HepG2 (cell line): ENCODE data around the gene RGP1. TPM values are rescaled to one million over a fixed set of nuclear protein-coding genes. Genes with fewer than 3 reads are reported as not detected.

Experiments used
- ATAC-seq: fragments of 200-7000 bp; cut with Tn5 transposase; 3 replicates; pipeline ENCODE4 v1.9.1; 2020; ENCODE audit warnings: mild to moderate bottlenecking, moderate library complexity
- BruUV-seq: library from RNA; stranded (reverse); fragments of 400-500 nt; replicated peaks from 2 replicates; lab custom pipeline; 2021; lab: Mats Ljungman, UMichigan
- CTCF ChIA-PET: fragments of 300-600 bp; formaldehyde crosslinking; extraction: SDS; loops from one replicate; lab custom pipeline; 2021; ENCODE audit warnings: low total read pairs, inconsistent platforms, low intra/inter-chr PET ratio; lab: Yijun Ruan, JAX
- POLR2A ChIA-PET: fragments of 350-600 bp; sonication (Branson Sonifier 250); formaldehyde crosslinking; loops from one replicate; lab custom pipeline; 2020; ENCODE audit warnings: antibody characterized with exemption, inconsistent platforms; lab: Yijun Ruan, JAX
- DNase-seq: peaks from one replicate; pipeline ENCODE4 v3.0.0-alpha.2; 2015; ENCODE audit warnings: low spot score
- FAIRE-seq: peaks from 3 replicates; lab custom pipeline; 2011; peaks lifted over from hg19 to GRCh38; lab: Jason Lieb, UNC
- H2AFZ ChIP-seq: one replicate; pipeline ENCODE4 v1.6.1; 2011; ENCODE audit warnings: low read length, inconsistent platforms
- H3K27ac ChIP-seq: fragments of 300-600 bp; 3 replicates; pipeline ENCODE4 v1.8.0; 2011; ENCODE audit warnings: mixed run types, mild to moderate bottlenecking, mixed read lengths, low read length, inconsistent platforms; ENCODE audit not compliant: insufficient read depth; ENCODE audit errors: extremely low read length
- H3K27me3 ChIP-seq, 2 experiments: fragments of 200-600 bp in 1 of 2; 2 replicates in 1 of 2; 3 replicates in 1 of 2; pipeline versions ENCODE4 v1.6.0 to v1.8.0; 2011; ENCODE audit warnings: low read length in 2 of 2, mild to moderate bottlenecking in 2 of 2, moderate library complexity in 2 of 2, inconsistent platforms in 1 of 2; ENCODE audit not compliant: insufficient read depth in 2 of 2, control insufficient read depth in 1 of 2
- H3K36me3 ChIP-seq, 2 experiments: fragments of 200-600 bp in 1 of 2; replicated peaks in 1 of 2; 2 replicates in 1 of 2; 3 replicates in 1 of 2; pipeline versions ENCODE4 v1.5.1 to v1.8.0; 2011; ENCODE audit warnings: low read length in 2 of 2, inconsistent platforms in 1 of 2; ENCODE audit not compliant: insufficient read depth in 2 of 2, control insufficient read depth in 1 of 2
- H3K4me1 ChIP-seq: 2 replicates; pipeline ENCODE4 v1.5.1; 2012; ENCODE audit warnings: low read length, inconsistent platforms; ENCODE audit not compliant: insufficient read depth
- H3K4me2 ChIP-seq: 2 replicates; pipeline ENCODE4 v1.6.0; 2011; ENCODE audit warnings: low read depth, low read length, inconsistent platforms
- H3K4me3 ChIP-seq, 3 experiments: fragments of 200-600 bp in 1 of 3; sonication (generic), shearing (Covaris generic) in 1 of 3; replicated peaks in 1 of 3; 2 replicates each; pipeline ENCODE4 v1.5.1; 2011 to 2016; ENCODE audit warnings: low read length in 3 of 3, inconsistent platforms in 2 of 3, low read depth in 2 of 3, mild to moderate bottlenecking in 2 of 3, control low read depth in 1 of 3, mixed read lengths in 1 of 3; ENCODE audit not compliant: insufficient read depth in 1 of 3
- H3K79me2 ChIP-seq: one replicate; pipeline ENCODE4 v1.6.1; 2011; ENCODE audit warnings: low read length, inconsistent platforms; ENCODE audit not compliant: insufficient read depth
- H3K9ac ChIP-seq: 2 replicates; pipeline ENCODE4 v1.6.0; 2011; ENCODE audit warnings: mild to moderate bottlenecking, low read depth, low read length, inconsistent platforms; ENCODE audit not compliant: insufficient read depth
- H3K9me3 ChIP-seq: 2 replicates; pipeline ENCODE4 v1.5.1; 2012; ENCODE audit warnings: mild to moderate bottlenecking, low read length
- H4K20me1 ChIP-seq: 2 replicates; pipeline ENCODE4 v1.6.0; 2011; ENCODE audit warnings: inconsistent platforms, mild to moderate bottlenecking, low read length, moderate library complexity; ENCODE audit not compliant: insufficient read depth
- BRD4 ChIP-seq: sonication (generic); formaldehyde crosslinking; IDR thresholded peaks from 2 replicates; pipeline ENCODE4 v1.4.0; 2020; ENCODE audit warnings: missing genetic modification reagents
- NCOA2 ChIP-seq: sonication (generic); formaldehyde crosslinking; IDR thresholded peaks from 2 replicates; pipeline ENCODE4 v1.8.0; 2022; ENCODE audit warnings: inconsistent platforms
- SP140L ChIP-seq: sonication (generic); formaldehyde crosslinking; IDR thresholded peaks from 2 replicates; pipeline ENCODE4 v1.4.0; 2020; ENCODE audit warnings: missing genetic modification reagents, borderline replicate concordance
- SRSF9 ChIP-seq: fragments of 200-400 bp; formaldehyde crosslinking; IDR thresholded peaks from 2 replicates; pipeline ENCODE4 v1.6.1; 2018; ENCODE audit warnings: borderline replicate concordance, mild to moderate bottlenecking, low read depth, low read length; ENCODE audit not compliant: insufficient read depth, poor library complexity, severe bottlenecking
- ZNF230 ChIP-seq: sonication (generic); formaldehyde crosslinking; IDR thresholded peaks from 2 replicates; pipeline ENCODE4 v1.4.0; 2020; ENCODE audit warnings: mild to moderate bottlenecking, missing genetic modification reagents
- ZNF709 ChIP-seq: sonication (generic); formaldehyde crosslinking; IDR thresholded peaks from 2 replicates; pipeline ENCODE4 v1.5.0; 2020; ENCODE audit warnings: mild to moderate bottlenecking, missing genetic modification reagents
- ZNF790 ChIP-seq: sonication (generic); formaldehyde crosslinking; IDR thresholded peaks from 2 replicates; pipeline ENCODE4 v1.8.0; 2022; ENCODE audit warnings: missing genetic modification reagents, mild to moderate bottlenecking, borderline replicate concordance
- WGBS: methylation state at CpG from one replicate; pipeline ENCODE4 v1.1.6; 2017; ENCODE audit warnings: low lambda C conversion rate; 5-methylcytosine and 5-hydroxymethylcytosine counted together
- in situ Hi-C: cut with HindIII; loops from 2 replicates; pipeline ENCODE4 v1.10.0; 2017; ENCODE audit warnings: low pct_unique_long_range_greater_than_20kb; ENCODE audit not compliant: extremely low pct_ligation_motif_present
- intact Hi-C: fragments of 100-400 bp; cut with micrococcal nuclease; formaldehyde crosslinking; loops from one replicate; pipeline ENCODE4 v1.10.0; 2022; ENCODE audit not compliant: unreplicated experiment
- polyA plus RNA-seq, 8 experiments: library from polyadenylated mRNA; depleted of rRNA in 3 of 8; stranded (reverse) in 7 of 8; unstranded in 1 of 8; fragments of >200 nt; fragmentation: Illumina TruSeq in 4 of 8; extraction: Trizol in 4 of 8; gene quantifications; 2 replicates each; pipeline versions ENCODE4 v1.2.1 to v1.2.3, GENCODE V29; 2011 to 2016; ENCODE audit warnings: low read depth in 4 of 8, missing spikeins in 1 of 8, mixed read lengths in 1 of 8; ENCODE audit not compliant: insufficient read depth in 1 of 8
- total RNA-seq, 5 experiments: library from RNA; depleted of rRNA; stranded (reverse); fragments of >200 nt; fragmentation: Illumina TruSeq; extraction: Trizol; gene quantifications; 2 replicates each; pipeline ENCODE4 v1.2.3, GENCODE V29; 2016; ENCODE audit warnings: low read depth in 1 of 5
- TF ChIP-seq, protein P1 (sequence below): sonication (generic); formaldehyde crosslinking; IDR thresholded peaks from 2 replicates; pipeline ENCODE4 v1.4.0; 2020; ENCODE audit warnings: missing genetic modification reagents
- TF ChIP-seq, protein P2 (sequence below): sonication (generic); formaldehyde crosslinking; IDR thresholded peaks from 2 replicates; pipeline ENCODE4 v1.4.0; 2020; ENCODE audit warnings: missing genetic modification reagents
- TF ChIP-seq, protein P3 (sequence below): sonication (generic); formaldehyde crosslinking; IDR thresholded peaks from 2 replicates; pipeline ENCODE4 v1.9.0; 2021; ENCODE audit warnings: missing genetic modification reagents, borderline replicate concordance

Gene RGP1
- total and polyA plus RNA-seq, 2 of the 13 experiments (the other 11 are each of a cell fraction or from before 2014, with no cell fraction given) = 12.7 to 21.0 TPM

DNA sequence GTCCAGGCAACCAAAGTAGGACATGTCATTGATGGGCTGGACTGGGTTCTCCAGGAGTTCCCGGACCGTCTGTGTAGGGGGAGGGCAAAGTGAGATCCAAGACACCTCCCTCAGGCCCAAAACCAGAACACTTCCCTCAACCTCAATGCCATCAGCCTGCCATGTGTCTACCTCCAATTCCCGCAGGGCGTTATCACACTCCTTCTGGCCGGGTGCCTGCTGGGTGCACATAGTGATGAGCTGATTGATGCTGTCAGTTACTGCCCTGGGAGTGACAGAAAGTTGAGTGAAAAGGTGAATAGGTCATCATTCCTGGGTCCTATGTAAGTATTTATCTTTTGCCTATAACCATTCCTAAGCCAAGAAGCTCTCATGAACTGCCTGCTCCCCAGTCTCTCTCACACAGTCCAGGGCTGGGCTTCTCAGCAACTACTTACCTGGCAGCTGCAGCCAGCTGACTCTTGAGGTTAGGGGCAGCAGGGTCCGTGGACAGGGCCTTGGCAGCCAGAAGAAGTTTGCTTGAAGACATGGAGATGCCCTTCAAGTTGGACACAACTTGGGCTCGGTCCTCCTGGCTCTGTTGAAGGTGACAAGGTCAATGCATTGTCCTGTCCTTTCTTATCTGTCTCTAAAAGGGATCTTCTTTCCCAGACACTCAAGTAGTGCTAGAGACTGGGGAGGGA lies 38.1 kb upstream of the RGP1 start:
- BruUV-seq = no TSS peak
- in situ Hi-C loops = no loop called here
- TF ChIP-seq ZNF709 (no peak), ZNF790 (CRISPR knock-in tag) (no peak), NCOA2 (CRISPR knock-in tag) (no peak), ZNF230 (CRISPR knock-in tag) (no peak), SP140L (CRISPR knock-in tag) (no peak), BRD4 (CRISPR knock-in tag) (no peak), SRSF9 (no peak)
- TF ChIP-seq, protein P1, sequence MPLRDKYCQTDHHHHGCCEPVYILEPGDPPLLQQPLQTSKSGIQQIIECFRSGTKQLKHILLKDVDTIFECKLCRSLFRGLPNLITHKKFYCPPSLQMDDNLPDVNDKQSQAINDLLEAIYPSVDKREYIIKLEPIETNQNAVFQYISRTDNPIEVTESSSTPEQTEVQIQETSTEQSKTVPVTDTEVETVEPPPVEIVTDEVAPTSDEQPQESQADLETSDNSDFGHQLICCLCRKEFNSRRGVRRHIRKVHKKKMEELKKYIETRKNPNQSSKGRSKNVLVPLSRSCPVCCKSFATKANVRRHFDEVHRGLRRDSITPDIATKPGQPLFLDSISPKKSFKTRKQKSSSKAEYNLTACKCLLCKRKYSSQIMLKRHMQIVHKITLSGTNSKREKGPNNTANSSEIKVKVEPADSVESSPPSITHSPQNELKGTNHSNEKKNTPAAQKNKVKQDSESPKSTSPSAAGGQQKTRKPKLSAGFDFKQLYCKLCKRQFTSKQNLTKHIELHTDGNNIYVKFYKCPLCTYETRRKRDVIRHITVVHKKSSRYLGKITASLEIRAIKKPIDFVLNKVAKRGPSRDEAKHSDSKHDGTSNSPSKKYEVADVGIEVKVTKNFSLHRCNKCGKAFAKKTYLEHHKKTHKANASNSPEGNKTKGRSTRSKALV (CRISPR knock-in tag) = no peak
- TF ChIP-seq, protein P2, sequence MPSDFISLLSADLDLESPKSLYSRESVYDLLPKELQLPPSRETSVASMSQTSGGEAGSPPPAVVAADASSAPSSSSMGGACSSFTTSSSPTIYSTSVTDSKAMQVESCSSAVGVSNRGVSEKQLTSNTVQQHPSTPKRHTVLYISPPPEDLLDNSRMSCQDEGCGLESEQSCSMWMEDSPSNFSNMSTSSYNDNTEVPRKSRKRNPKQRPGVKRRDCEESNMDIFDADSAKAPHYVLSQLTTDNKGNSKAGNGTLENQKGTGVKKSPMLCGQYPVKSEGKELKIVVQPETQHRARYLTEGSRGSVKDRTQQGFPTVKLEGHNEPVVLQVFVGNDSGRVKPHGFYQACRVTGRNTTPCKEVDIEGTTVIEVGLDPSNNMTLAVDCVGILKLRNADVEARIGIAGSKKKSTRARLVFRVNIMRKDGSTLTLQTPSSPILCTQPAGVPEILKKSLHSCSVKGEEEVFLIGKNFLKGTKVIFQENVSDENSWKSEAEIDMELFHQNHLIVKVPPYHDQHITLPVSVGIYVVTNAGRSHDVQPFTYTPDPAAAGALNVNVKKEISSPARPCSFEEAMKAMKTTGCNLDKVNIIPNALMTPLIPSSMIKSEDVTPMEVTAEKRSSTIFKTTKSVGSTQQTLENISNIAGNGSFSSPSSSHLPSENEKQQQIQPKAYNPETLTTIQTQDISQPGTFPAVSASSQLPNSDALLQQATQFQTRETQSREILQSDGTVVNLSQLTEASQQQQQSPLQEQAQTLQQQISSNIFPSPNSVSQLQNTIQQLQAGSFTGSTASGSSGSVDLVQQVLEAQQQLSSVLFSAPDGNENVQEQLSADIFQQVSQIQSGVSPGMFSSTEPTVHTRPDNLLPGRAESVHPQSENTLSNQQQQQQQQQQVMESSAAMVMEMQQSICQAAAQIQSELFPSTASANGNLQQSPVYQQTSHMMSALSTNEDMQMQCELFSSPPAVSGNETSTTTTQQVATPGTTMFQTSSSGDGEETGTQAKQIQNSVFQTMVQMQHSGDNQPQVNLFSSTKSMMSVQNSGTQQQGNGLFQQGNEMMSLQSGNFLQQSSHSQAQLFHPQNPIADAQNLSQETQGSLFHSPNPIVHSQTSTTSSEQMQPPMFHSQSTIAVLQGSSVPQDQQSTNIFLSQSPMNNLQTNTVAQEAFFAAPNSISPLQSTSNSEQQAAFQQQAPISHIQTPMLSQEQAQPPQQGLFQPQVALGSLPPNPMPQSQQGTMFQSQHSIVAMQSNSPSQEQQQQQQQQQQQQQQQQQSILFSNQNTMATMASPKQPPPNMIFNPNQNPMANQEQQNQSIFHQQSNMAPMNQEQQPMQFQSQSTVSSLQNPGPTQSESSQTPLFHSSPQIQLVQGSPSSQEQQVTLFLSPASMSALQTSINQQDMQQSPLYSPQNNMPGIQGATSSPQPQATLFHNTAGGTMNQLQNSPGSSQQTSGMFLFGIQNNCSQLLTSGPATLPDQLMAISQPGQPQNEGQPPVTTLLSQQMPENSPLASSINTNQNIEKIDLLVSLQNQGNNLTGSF (CRISPR knock-in tag) = no peak
- TF ChIP-seq, protein P3, sequence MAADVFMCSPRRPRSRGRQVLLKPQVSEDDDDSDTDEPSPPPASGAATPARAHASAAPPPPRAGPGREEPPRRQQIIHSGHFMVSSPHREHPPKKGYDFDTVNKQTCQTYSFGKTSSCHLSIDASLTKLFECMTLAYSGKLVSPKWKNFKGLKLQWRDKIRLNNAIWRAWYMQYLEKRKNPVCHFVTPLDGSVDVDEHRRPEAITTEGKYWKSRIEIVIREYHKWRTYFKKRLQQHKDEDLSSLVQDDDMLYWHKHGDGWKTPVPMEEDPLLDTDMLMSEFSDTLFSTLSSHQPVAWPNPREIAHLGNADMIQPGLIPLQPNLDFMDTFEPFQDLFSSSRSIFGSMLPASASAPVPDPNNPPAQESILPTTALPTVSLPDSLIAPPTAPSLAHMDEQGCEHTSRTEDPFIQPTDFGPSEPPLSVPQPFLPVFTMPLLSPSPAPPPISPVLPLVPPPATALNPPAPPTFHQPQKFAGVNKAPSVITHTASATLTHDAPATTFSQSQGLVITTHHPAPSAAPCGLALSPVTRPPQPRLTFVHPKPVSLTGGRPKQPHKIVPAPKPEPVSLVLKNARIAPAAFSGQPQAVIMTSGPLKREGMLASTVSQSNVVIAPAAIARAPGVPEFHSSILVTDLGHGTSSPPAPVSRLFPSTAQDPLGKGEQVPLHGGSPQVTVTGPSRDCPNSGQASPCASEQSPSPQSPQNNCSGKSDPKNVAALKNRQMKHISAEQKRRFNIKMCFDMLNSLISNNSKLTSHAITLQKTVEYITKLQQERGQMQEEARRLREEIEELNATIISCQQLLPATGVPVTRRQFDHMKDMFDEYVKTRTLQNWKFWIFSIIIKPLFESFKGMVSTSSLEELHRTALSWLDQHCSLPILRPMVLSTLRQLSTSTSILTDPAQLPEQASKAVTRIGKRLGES = no peak

More for the DNA sequence above, 38.1 kb upstream of the RGP1 start:
- DNase-seq (no peak), FAIRE-seq (no peak), ATAC-seq (no peak)
- Histone ChIP-seq H3K9me3 (no peaks in the 10 kb centered on the region), H3K79me2 (no peaks in the 10 kb centered on the region), H4K20me1 (no peaks in the 10 kb centered on the region), H3K27me3 (no peaks in the 10 kb centered on the region), H3K4me3 (no peak overlapping the region), H3K9ac (no peak overlapping the region), H3K4me1 (no peaks in the 10 kb centered on the region), H3K36me3 (peaks cover 54 to 90% of the 10 kb centered on the region in 2 experiments), H3K4me2 (no peak overlapping the region), H3K27ac (no peak overlapping the region), H2AFZ (no peak overlapping the region)
- 89% methylated on average over 7 of the region's 7 CpGs for WGBS
- POLR2A ChIA-PET = interaction anchor here (0.9 to 1.5 kb wide), 2 partner anchors 46 to 53 kb away, joined by 3 read pairs; partner anchors contain the start of genes CCDC107 and RMRP
- intact Hi-C loops = no loop called here
- CTCF ChIA-PET = no interaction called here
